T47D (cell line): ENCODE data around the gene ZNF200.
"Not testable (repeated sequence)": the region's sequence is repeated elsewhere in the genome, so short reads cannot be mapped to it uniquely, and the experiment has no call there.

Source experiments
- DNase-seq, 2 experiments: peaks; one replicate each; pipeline versions ENCODE4 v3.0.0 to v3.0.0-alpha.2; 2011 to 2012; ENCODE audit warnings: low read depth in 1 of 2, low spot score in 1 of 2
- JUND ChIP-seq: IDR thresholded peaks from 2 replicates; pipeline ENCODE4 v1.6.1; 2012; ENCODE audit warnings: low read depth
- in situ Hi-C: cut with HindIII; loops from 2 replicates; pipeline ENCODE4 v1.10.0; 2016; ENCODE audit warnings: low sequenced_read_pairs, low pct_unique_long_range_greater_than_20kb

The ZNF200 gene

GRCh38 chr16:3242709-3243108 lies 7.8 kb upstream of the ZNF200 start:
- DNase-seq, result no peak
- in situ Hi-C loops, result no loop called here
- TF ChIP-seq JUND, result no peak

GRCh38 chr16:3241761-3242160 lies 6.8 kb upstream of the ZNF200 start:
- in situ Hi-C loops, result no loop called here
- TF ChIP-seq JUND, result no peak

GRCh38 chr16:3235856-3236669 lies 1.1 kb upstream of the ZNF200 start:
- TF ChIP-seq JUND, result no peak
- in situ Hi-C loops, result no loop called here
- DNase-seq, result peak in 1 of 2 experiments; percentile 79

More at GRCh38 chr16:3241761-3242160, 6.8 kb upstream of the ZNF200 start:
- no peak for DNase-seq

- in situ Hi-C loops, result no loop called here
- no peak for TF ChIP-seq JUND
- DNase-seq, result no peak
Observed at GRCh38 chr16:3234543-3234856, 458 bp downstream of the ZNF200 start.

GRCh38 chr16:3223913-3224515 lies 10.9 kb downstream of the ZNF200 start:
- in situ Hi-C loops, result no loop called here
- no peak for TF ChIP-seq JUND
- DNase-seq, result peak in 1 of 2 experiments; percentile 20

- in situ Hi-C loops, result no loop called here
- no peak for TF ChIP-seq JUND
- no peak for DNase-seq
Observed at GRCh38 chr16:3220839-3221238, 14.1 kb downstream of the ZNF200 start.

GRCh38 chr16:3216263-3216640 lies 18.7 kb downstream of the ZNF200 start:
- no peak for DNase-seq
- no peak for TF ChIP-seq JUND
- in situ Hi-C loops, result no loop called here

- in situ Hi-C loops, result no loop called here
- TF ChIP-seq JUND, result no peak
- no peak for DNase-seq
Observed at GRCh38 chr16:3215601-3216262, 19.2 kb downstream of the ZNF200 start.

GRCh38 chr16:3214904-3215600 lies 19.9 kb downstream of the ZNF200 start:
- in situ Hi-C loops, result no loop called here
- no peak for TF ChIP-seq JUND
- no peak for DNase-seq

GRCh38 chr16:3212567-3212966 lies 22.4 kb downstream of the ZNF200 start:
- in situ Hi-C loops, result no loop called here
- no peak for TF ChIP-seq JUND
- no peak for DNase-seq

- in situ Hi-C loops, result no loop called here
Observed at GRCh38 chr16:3212006-3212405, 23.0 kb downstream of the ZNF200 start.

GRCh38 chr16:3207086-3207953 lies 27.6 kb downstream of the ZNF200 start:
- no peak for TF ChIP-seq JUND
- no peak for DNase-seq
- in situ Hi-C loops, result no loop called here

More at GRCh38 chr16:3212006-3212405, 23.0 kb downstream of the ZNF200 start:
- peak in 1 of 2 experiments; percentile 88 for DNase-seq
- TF ChIP-seq JUND, result peak; percentile 32; the same call in 1 of the 2 replicates

GRCh38 chr16:3205939-3206338 lies 29.0 kb downstream of the ZNF200 start:
- DNase-seq, result peak in 1 of 2 experiments; percentile 21
- in situ Hi-C loops, result not testable (repeated sequence)
